ENCODE data around the gene RPS18.

- no peak for TF ChIP-seq POLR2A (IDR thresholded peaks at IDR 0.05; ENCODE audit: low read length)
- no peak for TF ChIP-seq GATA1 (IDR thresholded peaks at IDR 0.05; ENCODE audit: low read depth, low read length)
These were observed 36.6 kb upstream of the RPS18 start for GRCh38 chr6:33235221-33235634.

All from erythroblast (primary cell).